HFF-Myc (cell line): Measurements from ENCODE around the gene TBC1D22A.

ENCODE experiments used
- DNase-seq: peaks from one replicate; pipeline ENCODE4 v3.0.0-alpha.2; 2011; ENCODE audit warnings: low read depth; ENCODE audit errors: extremely low read depth
- H3K4me3 ChIP-seq: replicated peaks from 2 replicates; pipeline ENCODE4 v1.5.1; 2011; ENCODE audit warnings: low read depth, mild to moderate bottlenecking, control low read depth, low read length
- TF ChIP-seq, protein P1 (sequence below): IDR thresholded peaks from 2 replicates; pipeline ENCODE4 v1.5.1; 2012; ENCODE audit warnings: mild to moderate bottlenecking, low read depth, low read length, control low read depth; ENCODE audit errors: missing control alignments

Gene TBC1D22A

DNA sequence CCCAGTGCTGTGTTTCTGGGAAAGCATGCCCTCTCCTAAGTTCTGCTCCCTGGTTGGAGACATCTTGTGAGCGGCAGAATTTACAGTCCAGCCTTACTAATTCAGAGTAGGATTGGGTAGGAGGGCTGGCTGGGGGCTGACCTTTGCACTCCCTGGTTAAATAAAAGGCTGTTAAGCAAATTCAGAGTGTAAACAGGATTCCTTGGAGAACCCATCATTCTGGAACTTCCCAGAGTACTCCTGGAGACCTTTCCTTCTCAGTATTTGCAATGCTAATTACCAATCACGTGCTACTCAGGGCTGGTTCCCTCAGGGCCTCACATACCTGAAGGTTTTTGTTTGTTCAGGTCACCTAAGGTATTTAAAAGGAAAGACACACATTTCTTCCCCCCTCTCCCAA is 340.2 kb downstream of the TBC1D22A start:
- TF ChIP-seq, protein P1, sequence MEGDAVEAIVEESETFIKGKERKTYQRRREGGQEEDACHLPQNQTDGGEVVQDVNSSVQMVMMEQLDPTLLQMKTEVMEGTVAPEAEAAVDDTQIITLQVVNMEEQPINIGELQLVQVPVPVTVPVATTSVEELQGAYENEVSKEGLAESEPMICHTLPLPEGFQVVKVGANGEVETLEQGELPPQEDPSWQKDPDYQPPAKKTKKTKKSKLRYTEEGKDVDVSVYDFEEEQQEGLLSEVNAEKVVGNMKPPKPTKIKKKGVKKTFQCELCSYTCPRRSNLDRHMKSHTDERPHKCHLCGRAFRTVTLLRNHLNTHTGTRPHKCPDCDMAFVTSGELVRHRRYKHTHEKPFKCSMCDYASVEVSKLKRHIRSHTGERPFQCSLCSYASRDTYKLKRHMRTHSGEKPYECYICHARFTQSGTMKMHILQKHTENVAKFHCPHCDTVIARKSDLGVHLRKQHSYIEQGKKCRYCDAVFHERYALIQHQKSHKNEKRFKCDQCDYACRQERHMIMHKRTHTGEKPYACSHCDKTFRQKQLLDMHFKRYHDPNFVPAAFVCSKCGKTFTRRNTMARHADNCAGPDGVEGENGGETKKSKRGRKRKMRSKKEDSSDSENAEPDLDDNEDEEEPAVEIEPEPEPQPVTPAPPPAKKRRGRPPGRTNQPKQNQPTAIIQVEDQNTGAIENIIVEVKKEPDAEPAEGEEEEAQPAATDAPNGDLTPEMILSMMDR: no peak
- DNase-seq: no peak
- H3K4me3 ChIP-seq: no peak overlapping the region

DNA sequence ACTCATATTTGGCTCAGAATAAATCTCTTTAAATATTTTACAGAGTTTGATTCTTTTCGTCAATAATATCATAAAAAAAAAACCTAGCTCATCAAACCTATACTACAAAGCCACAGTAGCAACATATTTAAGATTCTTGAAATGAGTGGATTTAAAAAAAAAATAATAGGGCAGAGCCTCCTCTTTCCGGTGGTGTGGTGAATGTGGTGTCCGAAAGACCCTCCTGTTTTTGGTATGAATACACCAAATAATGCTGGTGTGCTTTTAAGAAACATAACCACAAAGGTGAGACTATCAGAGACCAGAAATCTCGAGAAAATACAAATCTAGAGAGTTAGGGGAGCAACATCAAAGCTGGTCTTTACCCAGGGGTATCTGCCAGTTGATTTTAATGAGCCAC is 342.6 kb downstream of the TBC1D22A start:
- TF ChIP-seq, protein P1: no peak
- H3K4me3 ChIP-seq: no peak overlapping the region
- no peak for DNase-seq

DNA sequence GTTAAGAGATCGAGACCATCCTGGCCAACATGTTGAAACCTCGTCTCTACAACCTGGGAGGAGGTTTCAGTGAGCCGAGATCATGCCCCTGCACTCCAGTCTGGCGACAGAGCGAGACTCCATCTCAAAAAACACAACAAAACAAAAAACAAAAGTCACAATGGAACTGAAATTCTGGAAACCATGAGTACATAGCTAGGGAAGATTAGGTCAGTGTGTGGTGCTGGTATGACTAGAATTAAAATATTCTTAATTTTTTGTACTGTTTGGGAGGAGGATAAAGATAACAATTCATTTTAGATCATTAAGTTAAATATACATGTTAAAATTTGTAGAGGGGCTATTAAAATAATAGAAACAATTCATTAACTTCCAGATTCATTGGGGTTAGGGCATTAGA is 344.4 kb downstream of the TBC1D22A start:
- no peak for DNase-seq
- H3K4me3 ChIP-seq: no peak overlapping the region
- TF ChIP-seq, protein P1: no peak

DNA sequence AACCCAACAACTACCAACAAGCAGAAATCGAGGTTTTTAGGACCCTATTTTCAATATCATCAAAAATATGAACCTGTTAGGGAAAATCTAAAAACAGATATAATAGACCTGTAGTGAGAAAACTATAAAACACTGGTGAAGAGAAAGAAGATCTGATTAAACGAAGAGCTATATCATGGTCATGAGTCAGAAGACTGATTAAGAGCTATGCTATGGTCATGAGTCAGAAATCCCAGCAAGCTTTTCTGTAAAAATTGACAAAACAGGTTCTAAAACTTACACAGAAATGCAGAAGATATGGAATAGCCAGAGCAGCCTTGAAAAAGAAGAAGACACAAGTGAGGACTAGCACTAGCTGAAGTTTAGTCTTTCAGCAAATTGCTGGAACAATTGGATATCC is 345.0 kb downstream of the TBC1D22A start:
- no peak overlapping the region for H3K4me3 ChIP-seq
- TF ChIP-seq, protein P1: no peak
- DNase-seq: peak; percentile 21

DNA sequence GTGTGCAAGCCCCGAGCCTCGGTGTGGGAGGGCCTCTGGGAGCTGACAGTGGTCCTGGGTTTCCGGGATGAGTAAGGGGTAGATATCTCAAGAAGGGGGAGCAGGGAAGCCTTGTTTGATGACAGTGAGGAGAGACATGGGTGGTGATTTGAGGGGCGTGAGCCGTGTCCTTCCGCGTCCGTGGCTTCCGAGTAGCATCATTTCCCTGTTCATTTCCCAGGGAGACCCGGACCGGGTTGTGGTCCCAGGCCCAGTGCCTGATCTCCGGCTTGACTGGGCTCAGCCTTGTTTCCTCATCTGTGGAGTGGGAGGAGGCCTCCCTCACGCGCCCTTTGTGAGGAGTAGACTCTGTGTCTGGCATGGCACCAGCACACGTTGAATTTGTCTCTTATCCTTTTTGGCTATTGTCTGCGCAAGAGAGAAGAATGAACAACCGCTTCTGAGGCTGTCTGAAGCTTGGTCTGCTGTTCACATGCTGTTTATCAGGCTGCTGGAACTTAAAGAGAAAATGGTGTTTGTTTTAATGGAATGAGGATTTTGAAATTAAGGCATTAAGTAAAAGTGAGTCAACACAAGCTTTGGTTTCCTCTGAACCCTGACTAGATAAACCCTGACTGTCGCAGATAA is 348.5 kb downstream of the TBC1D22A start:
- DNase-seq: no peak
- H3K4me3 ChIP-seq: no peak overlapping the region
- TF ChIP-seq, protein P1: no peak

DNA sequence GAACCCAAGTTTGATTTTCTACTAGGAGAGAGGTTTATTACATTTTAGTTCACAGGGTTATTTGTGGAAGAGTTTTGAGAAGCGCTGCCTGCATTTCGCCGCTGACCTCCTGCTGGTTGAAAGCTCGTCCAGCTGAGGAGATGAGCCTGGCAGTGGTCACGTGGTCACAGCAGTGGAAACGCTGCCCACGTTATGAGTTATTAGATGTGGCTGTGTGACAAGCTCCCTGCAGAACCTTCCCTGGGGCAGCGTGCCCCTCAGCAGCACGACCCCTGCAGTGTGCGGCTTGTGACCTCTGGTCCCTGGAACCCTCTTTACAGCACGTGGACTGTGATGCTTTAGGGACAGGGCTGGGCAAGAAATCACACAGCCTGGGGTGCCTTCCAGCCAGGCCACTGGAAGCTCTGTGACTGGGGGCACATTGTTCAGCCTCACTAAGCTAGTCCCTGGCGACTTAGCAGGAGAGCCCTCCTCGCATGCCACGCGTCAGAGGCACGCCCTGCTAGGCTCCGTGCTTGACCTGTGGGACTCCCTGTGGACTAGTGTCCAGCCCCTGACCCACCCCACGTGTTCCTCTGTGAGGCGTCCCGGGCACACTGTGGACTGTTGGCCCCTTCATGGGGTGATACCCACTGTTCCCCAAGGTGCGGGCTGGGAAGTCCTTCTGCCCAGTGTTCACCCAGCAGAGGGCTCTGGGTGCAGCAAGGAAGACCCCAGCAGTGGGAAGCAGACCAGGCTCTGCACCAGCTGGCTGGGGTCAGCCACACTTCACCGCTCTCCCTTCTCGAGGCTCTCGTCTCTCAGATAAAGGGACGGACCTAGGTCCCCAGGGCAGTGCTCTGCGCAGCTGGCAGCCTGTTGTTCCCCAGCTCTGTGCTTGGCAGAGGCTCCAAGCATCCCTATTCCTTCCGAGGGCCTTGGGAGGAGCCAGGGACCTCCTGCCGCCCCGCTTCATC is 349.5 kb downstream of the TBC1D22A start:
- no peak overlapping the region for H3K4me3 ChIP-seq
- TF ChIP-seq, protein P1: no peak
- no peak for DNase-seq
